RWPE2 (cell line): Measurements from ENCODE around the gene BCL7A.

ENCODE experiments used
- ATAC-seq: fragments of 200-7000 bp; cut with Tn5 transposase; 3 replicates; pipeline ENCODE4 v1.9.1; 2021; ENCODE audit warnings: low read depth
- DNase-seq: peaks from one replicate; pipeline ENCODE4 v3.0.0-alpha.2; 2020; ENCODE audit warnings: low spot score
- H3K27ac ChIP-seq: fragments of 450-650 bp; 2 replicates; pipeline ENCODE4 v1.5.1; 2017; ENCODE audit warnings: mild to moderate bottlenecking; ENCODE audit not compliant: poor library complexity, severe bottlenecking
- H3K27me3 ChIP-seq: fragments of 250-450 bp; sonication (Bioruptor Pico); 2 replicates; pipeline ENCODE4 v1.5.1; 2021; ENCODE audit warnings: mild to moderate bottlenecking, moderate library complexity; ENCODE audit not compliant: insufficient read depth, poor library complexity, severe bottlenecking
- H3K36me3 ChIP-seq: fragments of 250-450 bp; sonication (Bioruptor Pico); 2 replicates; pipeline ENCODE4 v1.5.1; 2020; ENCODE audit warnings: low read depth, mild to moderate bottlenecking, moderate library complexity
- H3K4me1 ChIP-seq: fragments of 250-450 bp; sonication (Bioruptor Pico); 2 replicates; pipeline ENCODE4 v1.5.1; 2021; ENCODE audit warnings: mild to moderate bottlenecking, moderate library complexity; ENCODE audit not compliant: insufficient read depth, poor library complexity, severe bottlenecking
- H3K4me3 ChIP-seq: fragments of 250-450 bp; sonication (Bioruptor Pico); 2 replicates; pipeline ENCODE4 v1.5.1; 2021; ENCODE audit warnings: mild to moderate bottlenecking, moderate library complexity; ENCODE audit not compliant: severe bottlenecking
- H3K9me3 ChIP-seq: fragments of 250-450 bp; sonication (Bioruptor Pico); 2 replicates; pipeline ENCODE4 v1.5.1; 2021; ENCODE audit warnings: mild to moderate bottlenecking, moderate library complexity; ENCODE audit not compliant: severe bottlenecking
- CTCF ChIP-seq: fragments of 450-650 bp; IDR thresholded peaks from one replicate; pipeline ENCODE4 v1.5.1; 2017; ENCODE audit warnings: mild to moderate bottlenecking, moderate library complexity; ENCODE audit not compliant: poor library complexity, severe bottlenecking

BCL7A gene

GRCh38 chr12:122009741-122010140 lies 11.9 kb upstream of the BCL7A start:
- ATAC-seq, result no peak
- no peak for DNase-seq

GRCh38 chr12:122012184-122012583 lies 9.5 kb upstream of the BCL7A start:
- TF ChIP-seq CTCF, result no peak
- no peak for DNase-seq
- H3K36me3 ChIP-seq, result no peaks in the 10 kb centered on the region
- no peaks in the 10 kb centered on the region for H3K4me1 ChIP-seq
- H3K4me3 ChIP-seq, result no peak overlapping the region
- H3K27ac ChIP-seq, result no peak overlapping the region
- H3K27me3 ChIP-seq, result no peaks in the 10 kb centered on the region
- no peak for ATAC-seq
- H3K9me3 ChIP-seq, result no peaks in the 10 kb centered on the region

More at GRCh38 chr12:122009741-122010140, 11.9 kb upstream of the BCL7A start:
- Histone ChIP-seq H3K27ac (no peak overlapping the region), H3K4me1 (no peaks in the 10 kb centered on the region), H3K4me3 (no peak overlapping the region), H3K36me3 (no peaks in the 10 kb centered on the region), H3K9me3 (no peaks in the 10 kb centered on the region), H3K27me3 (no peaks in the 10 kb centered on the region)
- TF ChIP-seq CTCF, result no peak

GRCh38 chr12:122013136-122013535 lies 8.5 kb upstream of the BCL7A start:
- ATAC-seq, result no peak
- H3K36me3 ChIP-seq, result no peaks in the 10 kb centered on the region
- no peaks in the 10 kb centered on the region for H3K4me1 ChIP-seq

GRCh38 chr12:122013791-122014590 lies 7.7 kb upstream of the BCL7A start:
- ATAC-seq, result no peak
- Histone ChIP-seq H3K27ac (no peak overlapping the region), H3K27me3 (no peaks in the 10 kb centered on the region), H3K4me1 (no peaks in the 10 kb centered on the region), H3K9me3 (no peaks in the 10 kb centered on the region), H3K36me3 (no peaks in the 10 kb centered on the region), H3K4me3 (no peak overlapping the region)
- TF ChIP-seq CTCF, result no peak
- no peak for DNase-seq

More at GRCh38 chr12:122013136-122013535, 8.5 kb upstream of the BCL7A start:
- H3K27ac ChIP-seq, result no peak overlapping the region
- H3K9me3 ChIP-seq, result no peaks in the 10 kb centered on the region
- H3K4me3 ChIP-seq, result no peak overlapping the region
- no peak for DNase-seq
- H3K27me3 ChIP-seq, result no peaks in the 10 kb centered on the region
- no peak for TF ChIP-seq CTCF

GRCh38 chr12:122014781-122015180 lies 6.9 kb upstream of the BCL7A start:
- no peak overlapping the region for H3K4me3 ChIP-seq
- H3K36me3 ChIP-seq, result no peaks in the 10 kb centered on the region
- no peak for DNase-seq
- no peaks in the 10 kb centered on the region for H3K4me1 ChIP-seq
- no peak for TF ChIP-seq CTCF
- ATAC-seq, result no peak
- no peaks in the 10 kb centered on the region for H3K27me3 ChIP-seq
- no peaks in the 10 kb centered on the region for H3K9me3 ChIP-seq
- no peak overlapping the region for H3K27ac ChIP-seq
